Measurements from ENCODE around the gene PIWIL4.

The PIWIL4 gene

GRCh38 chr11:94584978-94585377 lies 17.8 kb downstream of the PIWIL4 start:
- Histone ChIP-seq H3K4me2 (ENCODE audit: low read depth, low read length) (no peak overlapping the region), H3K36me3 (replicated peaks; ENCODE audit: insufficient read depth, low read length) (no peaks in the 10 kb centered on the region), H2AFZ (ENCODE audit: low read length) (no peak overlapping the region), H3K9me3 (replicated peaks; ENCODE audit: insufficient read depth, low read length) (no peaks in the 10 kb centered on the region), H3K79me2 (ENCODE audit: low read length) (no peaks in the 10 kb centered on the region), H3K9me2 (replicated peaks; ENCODE audit: insufficient read depth, low read length) (no peaks in the 10 kb centered on the region), H3K9ac (ENCODE audit: low read length) (no peak overlapping the region), H3F3A (ENCODE audit: insufficient read depth, low read length) (no peaks in the 10 kb centered on the region), H4K20me1 (ENCODE audit: insufficient read depth, low read length) (no peaks in the 10 kb centered on the region), H3K4me1 (ENCODE audit: low read length) (peaks cover 14% of the 10 kb centered on the region), H3K27ac (ENCODE audit: low read length) (no peak overlapping the region), H3K27me3 (replicated peaks; ENCODE audit: insufficient read depth, low read length) (no peaks in the 10 kb centered on the region), H3K4me3 (ENCODE audit: low read length) (no peak overlapping the region)
- no peak for DNase-seq
- TF ChIP-seq EZH2 (optimal IDR thresholded peaks at IDR 0.05; ENCODE audit: low read depth, low read length) = no peak
- no peak for TF ChIP-seq EZH2phosphoT487 (IDR thresholded peaks at IDR 0.05; ENCODE audit: low read length)
- no peak for TF ChIP-seq CTCF (IDR thresholded peaks at IDR 0.05; ENCODE audit: low read length)

DNA sequence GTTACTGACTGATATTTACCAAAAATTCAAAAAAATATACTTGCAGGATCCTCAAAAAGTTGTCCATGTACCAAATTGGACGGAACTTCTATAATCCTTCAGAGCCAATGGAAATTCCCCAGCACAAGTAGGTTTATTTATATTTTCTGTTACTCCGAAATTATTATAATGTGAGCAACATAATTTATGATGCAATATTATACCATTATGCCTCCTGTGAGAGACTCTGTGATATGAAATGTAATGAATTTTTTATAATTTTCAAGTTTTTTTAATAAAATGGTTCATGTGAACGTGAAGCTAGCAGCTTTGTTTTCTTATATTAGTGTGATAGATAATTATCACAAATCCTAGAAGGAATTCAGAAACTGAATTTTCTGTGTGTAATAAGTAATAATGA lies 18.2 kb downstream of the PIWIL4 start:
- Histone ChIP-seq H2AFZ (ENCODE audit: low read length) (no peak overlapping the region), H3K4me3 (ENCODE audit: low read length) (no peak overlapping the region), H3K9ac (ENCODE audit: low read length) (no peak overlapping the region), H3K36me3 (replicated peaks; ENCODE audit: insufficient read depth, low read length) (no peaks in the 10 kb centered on the region), H3K9me2 (replicated peaks; ENCODE audit: insufficient read depth, low read length) (no peaks in the 10 kb centered on the region), H3K4me2 (ENCODE audit: low read depth, low read length) (no peak overlapping the region), H3K4me1 (ENCODE audit: low read length) (peaks cover 18% of the 10 kb centered on the region), H3K27me3 (replicated peaks; ENCODE audit: insufficient read depth, low read length) (no peaks in the 10 kb centered on the region), H4K20me1 (ENCODE audit: insufficient read depth, low read length) (no peaks in the 10 kb centered on the region), H3K79me2 (ENCODE audit: low read length) (no peaks in the 10 kb centered on the region), H3F3A (ENCODE audit: insufficient read depth, low read length) (no peaks in the 10 kb centered on the region), H3K9me3 (replicated peaks; ENCODE audit: insufficient read depth, low read length) (no peaks in the 10 kb centered on the region), H3K27ac (ENCODE audit: low read length) (no peak overlapping the region)
- TF ChIP-seq CTCF (IDR thresholded peaks at IDR 0.05; ENCODE audit: low read length) (no peak), EZH2phosphoT487 (IDR thresholded peaks at IDR 0.05; ENCODE audit: low read length) (no peak), EZH2 (optimal IDR thresholded peaks at IDR 0.05; ENCODE audit: low read depth, low read length) (no peak)
- DNase-seq = no peak

GRCh38 chr11:94586546-94586945 lies 19.4 kb downstream of the PIWIL4 start:
- no peaks in the 10 kb centered on the region for H3F3A ChIP-seq (ENCODE audit: insufficient read depth, low read length)
- H3K27me3 ChIP-seq (replicated peaks; ENCODE audit: insufficient read depth, low read length) = no peaks in the 10 kb centered on the region
- TF ChIP-seq EZH2phosphoT487 (IDR thresholded peaks at IDR 0.05; ENCODE audit: low read length) = no peak
- TF ChIP-seq EZH2 (optimal IDR thresholded peaks at IDR 0.05; ENCODE audit: low read depth, low read length) = no peak
- no peak for TF ChIP-seq CTCF (IDR thresholded peaks at IDR 0.05; ENCODE audit: low read length)
- H2AFZ ChIP-seq (ENCODE audit: low read length) = no peak overlapping the region
- H3K27ac ChIP-seq (ENCODE audit: low read length) = no peak overlapping the region
- no peaks in the 10 kb centered on the region for H3K9me2 ChIP-seq (replicated peaks; ENCODE audit: insufficient read depth, low read length)
- H3K9me3 ChIP-seq (replicated peaks; ENCODE audit: insufficient read depth, low read length) = no peaks in the 10 kb centered on the region
- no peaks in the 10 kb centered on the region for H3K36me3 ChIP-seq (replicated peaks; ENCODE audit: insufficient read depth, low read length)
- H3K79me2 ChIP-seq (ENCODE audit: low read length) = no peaks in the 10 kb centered on the region
- no peaks in the 10 kb centered on the region for H4K20me1 ChIP-seq (ENCODE audit: insufficient read depth, low read length)
- no peak overlapping the region for H3K4me2 ChIP-seq (ENCODE audit: low read depth, low read length)
- H3K9ac ChIP-seq (ENCODE audit: low read length) = no peak overlapping the region
- H3K4me1 ChIP-seq (ENCODE audit: low read length) = peaks cover 26% of the 10 kb centered on the region
- no peak for DNase-seq
- H3K4me3 ChIP-seq (ENCODE audit: low read length) = no peak overlapping the region

Data from MM.1S (cell line).